Bronchial epithelial cell (primary cell): Measurements from ENCODE around the gene PGM3. TPM values are rescaled to one million over a fixed set of nuclear protein-coding genes. Genes with fewer than 3 reads are reported as not detected.

Experiments used
- DNase-seq: peaks from one replicate; pipeline ENCODE4 v3.0.0-alpha.2; 2010; ENCODE audit warnings: low read depth
- FAIRE-seq: peaks from 2 replicates; lab custom pipeline; 2011; peaks lifted over from hg19 to GRCh38; lab: Jason Lieb, UNC
- H3K27me3 ChIP-seq: 2 replicates; pipeline ENCODE4 v1.5.1; 2011; ENCODE audit warnings: low read length; ENCODE audit not compliant: control insufficient read depth, insufficient read depth
- H3K36me3 ChIP-seq: 2 replicates; pipeline ENCODE4 v1.5.1; 2011; ENCODE audit warnings: low read length; ENCODE audit not compliant: control insufficient read depth, insufficient read depth
- H3K4me3 ChIP-seq: 2 replicates; pipeline ENCODE4 v1.5.1; 2011; ENCODE audit warnings: mild to moderate bottlenecking, low read depth, low read length, control low read depth
- CTCF ChIP-seq: IDR thresholded peaks from 2 replicates; pipeline ENCODE4 v1.5.1; 2011; ENCODE audit warnings: mild to moderate bottlenecking, moderate library complexity, low read length, control low read depth, inconsistent platforms; ENCODE audit not compliant: insufficient read depth, severe bottlenecking
- total RNA-seq: library from RNA; depleted of rRNA; stranded (reverse); fragments of >200 nt; gene quantifications from 2 replicates; pipeline ENCODE4 v1.2.1, GENCODE V29; 2014

Gene PGM3
- total RNA-seq, 1 donor from 2014 or later, result 101 TPM

GRCh38 chr6:83138118-83138722, 54.8 kb downstream of the PGM3 start:
- peaks cover 5% of the 10 kb centered on the region for H3K36me3 ChIP-seq
- no peaks in the 10 kb centered on the region for H3K27me3 ChIP-seq
- TF ChIP-seq CTCF, result no peak
- no peak for FAIRE-seq
- DNase-seq, result peak; percentile 4
- no peak overlapping the region for H3K4me3 ChIP-seq

DNA sequence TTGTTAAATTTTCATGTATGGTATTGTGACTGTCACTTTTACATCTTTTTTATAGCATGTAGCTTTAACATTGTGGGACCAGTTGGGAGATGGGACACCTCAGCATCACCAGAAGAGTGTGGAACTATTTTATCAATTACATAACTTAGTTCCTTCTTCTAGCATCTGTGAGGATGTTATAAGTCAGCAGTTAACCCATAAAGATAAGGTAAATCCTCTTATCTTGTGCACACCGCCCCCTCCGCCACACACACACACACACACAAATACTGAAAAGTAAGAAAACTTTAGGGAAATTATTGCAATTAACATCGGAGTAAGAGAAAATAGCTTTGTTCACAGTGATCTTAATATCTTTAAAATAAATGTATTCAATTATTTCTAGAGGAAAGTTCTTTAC, 60.9 kb downstream of the PGM3 start:
- FAIRE-seq (no peak), DNase-seq (no peak)
- peaks cover 7% of the 10 kb centered on the region for H3K36me3 ChIP-seq
- H3K27me3 ChIP-seq, result no peaks in the 10 kb centered on the region
- no peak for TF ChIP-seq CTCF
- no peak overlapping the region for H3K4me3 ChIP-seq

DNA sequence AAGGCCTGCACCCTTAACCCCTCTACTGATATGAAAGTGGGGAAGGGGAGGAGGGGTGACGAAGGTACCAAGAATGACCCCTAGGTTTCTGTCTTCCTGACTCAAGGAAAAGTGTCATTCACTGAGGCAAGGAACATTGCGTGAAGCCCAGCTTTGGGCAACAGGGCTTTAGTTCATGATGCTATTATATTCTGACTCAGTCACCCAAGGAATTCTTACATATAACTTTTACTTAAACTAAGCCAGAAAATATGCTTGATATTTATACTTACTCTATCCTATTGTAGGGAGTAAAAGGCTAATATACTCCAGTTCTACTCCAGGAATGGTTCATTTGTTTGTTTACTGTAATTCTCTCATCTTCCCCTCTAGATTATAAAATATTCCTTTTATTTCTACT, 65.1 kb downstream of the PGM3 start:
- no peak for FAIRE-seq
- DNase-seq, result no peak
- H3K36me3 ChIP-seq, result peaks cover 17% of the 10 kb centered on the region

GRCh38 chr6:83127258-83127657, 65.8 kb downstream of the PGM3 start:
- TF ChIP-seq CTCF, result no peak
- FAIRE-seq, result no peak
- H3K36me3 ChIP-seq, result peaks cover 17% of the 10 kb centered on the region
- DNase-seq, result no peak
- H3K27me3 ChIP-seq, result no peaks in the 10 kb centered on the region
- H3K4me3 ChIP-seq, result no peak overlapping the region

More for the DNA sequence above, 65.1 kb downstream of the PGM3 start:
- TF ChIP-seq CTCF, result no peak
- no peak overlapping the region for H3K4me3 ChIP-seq
- no peaks in the 10 kb centered on the region for H3K27me3 ChIP-seq

- no peak for DNase-seq
- Histone ChIP-seq H3K36me3 (peaks cover 17% of the 10 kb centered on the region), H3K4me3 (no peak overlapping the region), H3K27me3 (no peaks in the 10 kb centered on the region)
- TF ChIP-seq CTCF, result no peak
- no peak for FAIRE-seq
These were observed 66.3 kb downstream of the PGM3 start for GRCh38 chr6:83126807-83127206.

GRCh38 chr6:83126223-83126622, 66.8 kb downstream of the PGM3 start:
- TF ChIP-seq CTCF, result no peak
- FAIRE-seq, result no peak
- peaks cover 17% of the 10 kb centered on the region for H3K36me3 ChIP-seq

More at GRCh38 chr6:83126223-83126622, 66.8 kb downstream of the PGM3 start:
- no peaks in the 10 kb centered on the region for H3K27me3 ChIP-seq
- no peak for DNase-seq
- H3K4me3 ChIP-seq, result no peak overlapping the region
